Suprapubic skin (tissue), 4 donors: ENCODE results near the gene VAMP8. TPM values are rescaled to one million over a fixed set of nuclear protein-coding genes. Genes with fewer than 3 reads are reported as not detected.

ENCODE experiments used
- DNase-seq, 2 donors: peaks; one replicate each; pipeline ENCODE4 v3.0.0-alpha.2; 2019; ENCODE audit warnings: low spot score in 2 of 2
- H3K27ac ChIP-seq: fragments of 200-600 bp; sonication (generic); one replicate; pipeline ENCODE4 v1.5.1; 2019
- H3K27me3 ChIP-seq: fragments of 200-600 bp; sonication (generic); one replicate; pipeline ENCODE4 v1.5.1; 2019
- H3K36me3 ChIP-seq: fragments of 200-600 bp; sonication (generic); one replicate; pipeline ENCODE4 v1.5.1; 2019
- H3K4me1 ChIP-seq: fragments of 200-600 bp; sonication (generic); one replicate; pipeline ENCODE4 v1.5.1; 2019
- H3K4me3 ChIP-seq: fragments of 200-600 bp; sonication (generic); one replicate; pipeline ENCODE4 v1.5.1; 2019; ENCODE audit warnings: mild to moderate bottlenecking
- H3K9me3 ChIP-seq: fragments of 200-600 bp; sonication (generic); one replicate; pipeline ENCODE4 v1.5.1; 2019
- EP300 ChIP-seq: sonication (generic); formaldehyde crosslinking; IDR thresholded peaks from one replicate; pipeline ENCODE4 v1.6.1; 2017; ENCODE audit warnings: antibody characterized with exemption
- POLR2A ChIP-seq, 2 donors: fragments of 450-650 bp; IDR thresholded peaks; one replicate each; pipeline ENCODE4 v1.6.1; 2017; ENCODE audit warnings: antibody characterized with exemption in 2 of 2, mild to moderate bottlenecking in 2 of 2, moderate library complexity in 2 of 2
- POLR2AphosphoS5 ChIP-seq, 3 donors: sonication (generic); formaldehyde crosslinking; IDR thresholded peaks; one replicate each; pipeline ENCODE4 v1.6.1; 2017; ENCODE audit warnings: antibody characterized with exemption in 3 of 3
- WGBS: methylation state at CpG from one replicate; pipeline ENCODE4 v1.1.5; 2018; 5-methylcytosine and 5-hydroxymethylcytosine counted together
- total RNA-seq, 4 donors: library from RNA; depleted of rRNA; stranded (reverse); fragments of >200 nt; gene quantifications; one replicate each; pipeline ENCODE4 v1.1.0, GENCODE V29; 2016
- TF ChIP-seq, protein P1 (sequence below), 2 donors: fragments of 200-600 bp in 1 of 2; fragments of 450-650 bp in 1 of 2; sonication (generic) in 1 of 2; IDR thresholded peaks; one replicate each; pipeline ENCODE4 v1.5.1; 2016 to 2019; ENCODE audit warnings: antibody characterized with exemption in 2 of 2, mild to moderate bottlenecking in 1 of 2, moderate library complexity in 1 of 2

The VAMP8 gene
- total RNA-seq, 4 donors from 2014 or later, result 85.5 to 123 (median 96.0) TPM

- Histone ChIP-seq H3K27me3 (no peaks in the 10 kb centered on the region), H3K4me3 (no peak overlapping the region), H3K27ac (no peak overlapping the region), H3K4me1 (peaks cover 72% of the 10 kb centered on the region), H3K36me3 (peaks cover 66% of the 10 kb centered on the region), H3K9me3 (no peaks in the 10 kb centered on the region)
- 60% methylated on average over 5 of the region's 5 CpGs for WGBS
- TF ChIP-seq EP300, result no peak
- no peak for TF ChIP-seq POLR2AphosphoS5 (IDR thresholded peaks at IDR 0.05)
- TF ChIP-seq, protein P1, sequence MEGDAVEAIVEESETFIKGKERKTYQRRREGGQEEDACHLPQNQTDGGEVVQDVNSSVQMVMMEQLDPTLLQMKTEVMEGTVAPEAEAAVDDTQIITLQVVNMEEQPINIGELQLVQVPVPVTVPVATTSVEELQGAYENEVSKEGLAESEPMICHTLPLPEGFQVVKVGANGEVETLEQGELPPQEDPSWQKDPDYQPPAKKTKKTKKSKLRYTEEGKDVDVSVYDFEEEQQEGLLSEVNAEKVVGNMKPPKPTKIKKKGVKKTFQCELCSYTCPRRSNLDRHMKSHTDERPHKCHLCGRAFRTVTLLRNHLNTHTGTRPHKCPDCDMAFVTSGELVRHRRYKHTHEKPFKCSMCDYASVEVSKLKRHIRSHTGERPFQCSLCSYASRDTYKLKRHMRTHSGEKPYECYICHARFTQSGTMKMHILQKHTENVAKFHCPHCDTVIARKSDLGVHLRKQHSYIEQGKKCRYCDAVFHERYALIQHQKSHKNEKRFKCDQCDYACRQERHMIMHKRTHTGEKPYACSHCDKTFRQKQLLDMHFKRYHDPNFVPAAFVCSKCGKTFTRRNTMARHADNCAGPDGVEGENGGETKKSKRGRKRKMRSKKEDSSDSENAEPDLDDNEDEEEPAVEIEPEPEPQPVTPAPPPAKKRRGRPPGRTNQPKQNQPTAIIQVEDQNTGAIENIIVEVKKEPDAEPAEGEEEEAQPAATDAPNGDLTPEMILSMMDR (IDR thresholded peaks at IDR 0.05), result no peak
- TF ChIP-seq POLR2A (IDR thresholded peaks at IDR 0.05), result no peak
- peak in 1 of 2 donors; percentile 29 for DNase-seq
Observed at GRCh38 chr2:85545780-85546240, 31.6 kb upstream of the VAMP8 start.

DNA sequence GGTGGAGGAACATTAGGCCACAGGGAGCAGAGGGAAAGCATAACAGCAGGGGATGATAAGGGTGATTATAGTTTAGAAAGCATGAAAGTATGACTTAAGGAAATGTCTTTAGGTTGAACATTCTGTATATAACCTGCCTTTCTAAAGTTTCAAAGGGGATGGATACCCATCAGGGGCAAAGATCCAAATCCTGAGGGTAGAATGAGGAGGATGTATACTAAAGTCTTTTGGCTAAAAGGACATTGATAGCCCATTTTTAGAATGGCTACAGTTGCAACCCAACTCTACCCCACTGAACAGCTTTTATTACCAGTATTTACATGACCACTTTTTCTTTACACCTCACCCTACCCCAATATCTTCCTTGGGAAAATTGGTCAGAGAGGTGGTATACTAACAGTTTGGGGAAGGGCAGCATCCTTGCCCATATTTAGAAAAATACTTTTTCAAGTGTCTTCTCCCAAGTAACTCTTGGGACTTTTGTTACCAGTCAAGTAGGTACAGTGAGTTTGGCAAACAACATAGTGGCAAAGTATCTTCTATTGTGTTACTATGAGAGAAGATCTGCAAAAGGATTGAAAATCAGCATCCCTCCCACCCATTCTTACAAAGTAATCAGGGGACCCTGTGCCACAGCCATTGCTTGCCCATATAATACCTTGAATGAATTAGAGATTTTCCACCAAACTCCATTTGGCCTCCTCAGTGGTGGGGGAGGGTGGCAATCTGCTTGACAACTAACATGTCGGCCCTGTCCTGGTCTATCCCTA is 30.1 kb upstream of the VAMP8 start:
- TF ChIP-seq POLR2AphosphoS5 (IDR thresholded peaks at IDR 0.05) (no peak), EP300 (no peak), POLR2A (IDR thresholded peaks at IDR 0.05) (no peak)
- TF ChIP-seq, protein P1 (IDR thresholded peaks at IDR 0.05), result no peak
- peak overlapping the region; percentile 30 for H3K27ac ChIP-seq
- no peaks in the 10 kb centered on the region for H3K27me3 ChIP-seq
- no peaks in the 10 kb centered on the region for H3K9me3 ChIP-seq
- peaks cover 57% of the 10 kb centered on the region for H3K4me1 ChIP-seq
- H3K4me3 ChIP-seq, result no peak overlapping the region
- peaks cover 62% of the 10 kb centered on the region for H3K36me3 ChIP-seq
- 83% methylated on average over 1 of the region's 1 CpG for WGBS
- DNase-seq, result no peak

GRCh38 chr2:85547859-85548607 is 29.4 kb upstream of the VAMP8 start:
- no peak for TF ChIP-seq EP300
- TF ChIP-seq, protein P1 (IDR thresholded peaks at IDR 0.05), result no peak
- TF ChIP-seq POLR2AphosphoS5 (IDR thresholded peaks at IDR 0.05), result no peak
- no peak for TF ChIP-seq POLR2A (IDR thresholded peaks at IDR 0.05)
- Histone ChIP-seq H3K9me3 (no peaks in the 10 kb centered on the region), H3K27me3 (no peaks in the 10 kb centered on the region), H3K4me3 (no peak overlapping the region), H3K27ac (no peak overlapping the region), H3K36me3 (peaks cover 62% of the 10 kb centered on the region), H3K4me1 (peaks cover 50% of the 10 kb centered on the region)
- 80% methylated on average over 6 of the region's 6 CpGs for WGBS
- peak in 1 of 2 donors; percentile 31 for DNase-seq

GRCh38 chr2:85548608-85548900 is 28.8 kb upstream of the VAMP8 start:
- TF ChIP-seq POLR2AphosphoS5 (IDR thresholded peaks at IDR 0.05) (no peak), EP300 (no peak), POLR2A (IDR thresholded peaks at IDR 0.05) (no peak)
- TF ChIP-seq, protein P1 (IDR thresholded peaks at IDR 0.05), result no peak
- Histone ChIP-seq H3K4me1 (peaks cover 44% of the 10 kb centered on the region), H3K9me3 (no peaks in the 10 kb centered on the region), H3K27ac (no peak overlapping the region), H3K4me3 (no peak overlapping the region), H3K27me3 (no peaks in the 10 kb centered on the region), H3K36me3 (peaks cover 62% of the 10 kb centered on the region)
- WGBS, result 57% methylated on average over 2 of the region's 2 CpGs
- no peak for DNase-seq

- H3K4me3 ChIP-seq, result no peak overlapping the region
- TF ChIP-seq POLR2A (IDR thresholded peaks at IDR 0.05), result no peak
- TF ChIP-seq, protein P1 (IDR thresholded peaks at IDR 0.05), result no peak
- no peak for TF ChIP-seq EP300
- TF ChIP-seq POLR2AphosphoS5 (IDR thresholded peaks at IDR 0.05), result no peak
- H3K4me1 ChIP-seq, result peaks cover 42% of the 10 kb centered on the region
- H3K9me3 ChIP-seq, result no peaks in the 10 kb centered on the region
- DNase-seq, result no peak
- no peaks in the 10 kb centered on the region for H3K27me3 ChIP-seq
- H3K36me3 ChIP-seq, result peaks cover 62% of the 10 kb centered on the region
- WGBS, result 88% methylated on average over 10 of the region's 10 CpGs
- H3K27ac ChIP-seq, result no peak overlapping the region
Observed at GRCh38 chr2:85549095-85549494, 28.3 kb upstream of the VAMP8 start.
